Amniotic stem cell (primary cell): Measurements from ENCODE around the gene SH3RF2.
"Not testable (repeated sequence)": the region's sequence is repeated elsewhere in the genome, so short reads cannot be mapped to it uniquely, and the experiment has no call there.

Experiments used
- DNase-seq: peaks from one replicate; lab custom pipeline; 2025; lab: John Stamatoyannopoulos, UW

The SH3RF2 gene

DNA sequence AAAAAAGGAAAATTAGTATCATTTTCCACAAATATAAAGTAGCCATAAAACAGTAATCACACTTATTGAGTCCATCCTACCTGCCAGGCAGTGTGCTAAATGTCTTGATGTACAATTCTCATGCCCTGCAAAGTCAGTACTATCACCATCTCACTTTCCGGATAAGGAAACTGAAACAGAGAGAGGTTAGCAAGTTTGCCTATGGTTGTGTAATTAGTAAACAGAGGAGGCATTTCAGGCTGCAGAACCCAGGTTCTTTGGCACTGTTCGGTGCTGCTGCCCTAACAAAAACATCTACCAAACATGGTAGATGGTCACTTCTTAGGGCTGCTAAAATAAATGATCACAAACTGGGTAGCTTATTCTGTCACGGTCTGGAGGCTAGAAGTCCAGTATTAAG, 146.4 kb downstream of the SH3RF2 start:
- no peak for DNase-seq

DNA sequence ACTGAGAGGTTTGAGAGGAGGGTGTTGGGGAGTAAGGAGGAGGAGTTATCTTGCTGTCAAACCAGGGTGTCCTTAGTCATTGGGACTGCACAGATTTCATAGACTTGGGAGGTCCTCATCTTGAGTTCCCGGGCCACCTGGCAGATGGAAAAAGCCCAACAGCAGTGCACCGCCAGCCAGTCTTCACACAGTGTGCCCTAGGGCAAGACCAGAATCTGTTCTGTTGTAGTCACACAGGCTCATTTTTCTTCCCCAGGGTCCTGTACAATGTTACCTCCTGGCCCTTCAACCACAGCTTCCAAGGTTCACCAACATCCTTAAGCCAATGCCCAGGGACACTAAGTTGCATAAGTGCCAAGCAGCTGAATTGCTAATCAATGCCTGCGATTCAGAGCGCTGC, 148.0 kb downstream of the SH3RF2 start:
- DNase-seq = no peak

DNA sequence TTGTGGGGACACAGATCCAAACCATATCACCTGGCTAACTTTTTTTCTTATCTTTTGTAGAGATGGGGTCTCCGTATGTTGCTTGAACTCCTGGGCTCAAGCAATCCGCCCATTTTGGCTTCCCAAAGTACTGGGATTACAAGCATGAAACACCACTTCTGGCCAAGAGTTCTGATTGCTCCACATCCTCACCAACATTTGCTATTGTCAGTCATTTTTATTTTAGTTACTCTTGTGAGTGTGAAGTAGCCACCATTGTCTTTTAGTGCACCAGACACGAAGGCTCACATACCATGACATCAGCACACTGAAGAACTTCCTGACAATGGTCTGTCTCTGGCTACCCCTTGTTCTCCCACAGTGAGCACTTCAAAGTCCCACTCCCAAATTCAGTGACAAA, 151.7 kb downstream of the SH3RF2 start:
- DNase-seq = no peak

DNA sequence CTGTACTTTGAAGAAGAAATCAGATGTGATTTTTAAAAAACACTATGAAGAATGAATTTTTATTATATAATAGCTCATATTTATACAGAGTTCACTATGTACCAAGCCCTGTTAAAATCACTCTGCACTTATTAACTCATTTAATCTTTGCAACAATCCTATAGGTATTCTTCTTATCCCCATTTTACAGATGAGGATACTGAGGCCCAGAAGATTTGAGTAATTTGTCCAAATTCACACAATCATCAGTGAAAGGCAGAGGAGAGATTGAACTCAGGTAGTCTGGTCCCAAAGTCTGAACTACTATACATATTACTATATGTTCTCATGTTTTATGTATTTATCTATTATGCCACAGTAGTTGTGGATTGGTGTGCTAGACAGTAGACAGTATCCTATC, 152.9 kb downstream of the SH3RF2 start:
- no peak for DNase-seq

DNA sequence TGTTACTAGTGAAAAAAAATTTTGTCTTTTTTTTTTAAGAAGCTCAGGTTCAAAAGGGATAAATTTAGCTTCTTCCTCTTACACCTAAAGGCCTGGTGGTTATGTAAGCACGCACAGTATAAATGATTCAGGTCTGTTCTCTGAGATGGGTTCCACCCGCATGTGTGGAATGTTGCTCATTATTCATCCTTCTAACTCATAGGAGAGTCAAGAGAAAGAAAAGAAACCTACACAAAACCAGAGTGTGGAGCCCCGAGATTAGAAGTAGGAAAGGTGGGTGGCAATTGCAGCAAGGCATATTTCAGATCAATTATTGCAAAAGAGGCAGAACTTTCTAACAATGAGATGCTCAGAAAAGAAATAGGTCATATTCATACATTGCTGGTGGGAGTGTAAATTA, 155.5 kb downstream of the SH3RF2 start:
- no peak for DNase-seq

DNA sequence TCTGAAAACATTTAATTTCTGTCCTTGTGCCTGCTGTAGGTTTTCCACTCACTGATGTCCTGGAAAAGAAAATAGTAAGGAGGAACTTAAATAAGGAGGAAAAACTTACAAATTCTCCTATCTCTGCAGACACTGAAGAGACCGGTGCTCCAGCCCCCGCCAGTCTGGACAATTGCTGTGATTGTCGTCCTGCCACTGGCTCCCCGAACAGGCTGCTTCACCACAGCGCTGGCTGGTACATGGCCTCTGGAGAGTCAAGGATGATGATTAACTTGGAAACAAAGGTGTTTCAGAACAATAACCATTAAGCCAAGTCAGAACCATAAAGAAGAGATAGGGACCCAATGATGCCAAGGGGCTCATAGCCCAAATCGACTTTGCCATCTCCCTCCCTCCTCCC, 161.7 kb downstream of the SH3RF2 start:
- DNase-seq = no peak

DNA sequence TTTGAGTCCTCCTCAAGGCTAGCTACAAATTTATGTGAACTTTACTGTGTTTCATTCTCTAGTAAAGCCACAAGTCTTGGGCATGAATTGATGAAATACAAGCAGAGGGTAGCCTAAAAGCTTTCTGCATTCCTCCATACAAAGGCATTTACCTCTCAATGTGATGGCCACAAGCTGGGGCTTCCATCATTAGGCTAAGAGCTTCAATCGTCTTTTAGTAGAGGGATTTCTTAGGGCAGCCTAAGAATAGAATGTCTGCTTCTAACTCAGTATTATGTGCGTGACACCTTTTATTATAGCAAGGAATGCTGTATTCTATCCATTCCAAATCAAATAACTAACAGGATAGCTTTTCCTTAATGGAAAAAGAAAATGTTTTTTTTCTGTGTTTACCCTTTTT, 165.3 kb downstream of the SH3RF2 start:
- no peak for DNase-seq

DNA sequence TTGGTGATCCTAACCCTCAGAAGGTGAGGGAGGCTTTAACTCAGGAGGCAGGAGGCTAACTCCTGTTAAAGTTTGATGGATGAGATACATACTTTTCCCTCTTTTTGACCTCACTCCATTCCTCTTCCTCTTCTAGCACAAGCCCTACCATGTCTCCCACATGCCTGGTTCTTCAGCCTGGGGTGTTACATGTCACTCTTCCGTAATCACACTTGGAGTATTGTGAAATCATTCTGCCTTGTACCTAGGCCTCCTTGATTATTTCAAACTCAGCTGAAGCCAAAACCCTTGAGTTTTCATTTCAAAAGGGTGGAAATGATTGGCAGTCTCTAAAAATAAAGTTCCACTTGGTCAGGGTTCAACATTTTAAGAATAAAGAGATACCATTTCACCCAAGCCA, 167.2 kb downstream of the SH3RF2 start:
- no peak for DNase-seq

DNA sequence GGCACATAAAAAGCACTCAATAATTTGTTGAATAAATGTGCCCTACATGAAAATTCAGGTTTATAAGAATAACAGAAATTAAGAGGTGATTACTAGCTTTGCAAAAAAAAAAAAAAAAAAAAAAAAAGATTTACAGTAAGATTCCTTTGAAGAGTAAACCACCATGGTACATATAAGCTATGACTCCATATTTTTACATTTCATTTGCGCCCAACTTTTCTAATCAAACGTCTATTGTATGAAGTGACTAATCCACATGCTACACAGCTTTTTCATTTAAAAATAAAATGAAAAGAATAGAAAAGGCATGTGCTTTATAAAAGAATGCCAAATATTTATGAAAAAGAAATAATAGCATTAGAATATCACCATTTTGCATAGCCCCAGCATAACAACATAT, 169.1 kb downstream of the SH3RF2 start, which contains the start of gene PLAC8L1:
TSS of gene PLAC8L1 (minus strand) at position 101 of the 400 bp plus-strand sequence. CDS start 1,266 bp downstream, outside the sequence.
- DNase-seq = no peak

DNA sequence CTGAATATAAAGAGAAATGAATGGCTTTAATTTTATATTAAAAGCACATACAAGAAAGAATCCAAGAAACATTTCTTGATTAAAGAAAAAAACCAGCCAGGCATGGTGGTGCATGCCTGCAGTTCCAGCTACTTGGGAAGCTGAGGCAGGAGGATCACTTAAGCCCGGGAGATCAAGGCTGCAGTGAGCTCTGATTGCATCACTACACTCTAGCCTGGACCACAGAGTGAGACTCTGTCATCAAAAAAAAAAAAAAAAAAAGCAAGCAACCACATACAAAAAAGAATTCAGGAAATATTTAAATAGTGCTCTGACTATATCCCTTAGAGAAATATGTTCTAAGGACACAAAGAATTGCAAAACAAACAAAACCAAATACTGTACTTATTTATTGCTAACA, 171.5 kb downstream of the SH3RF2 start:
- DNase-seq = no peak

DNA sequence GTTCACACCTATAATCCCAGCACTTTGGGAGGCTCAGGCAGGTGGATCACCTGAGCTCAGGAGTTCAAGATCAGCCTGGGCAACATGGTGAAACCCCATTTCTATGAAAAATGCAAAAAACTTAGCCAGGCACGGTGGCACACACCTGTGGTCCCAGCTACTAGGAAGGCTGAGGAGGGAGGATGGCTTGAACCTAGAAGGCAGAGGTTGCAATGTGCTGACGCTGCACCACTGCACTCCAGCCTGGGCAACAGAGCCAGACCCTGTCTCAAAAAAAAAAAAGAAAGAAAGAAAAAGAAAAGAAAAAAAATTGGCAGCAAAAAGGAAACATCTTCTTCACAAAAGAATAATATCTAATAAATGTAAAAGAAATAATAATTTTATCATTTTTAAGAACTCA, 172.5 kb downstream of the SH3RF2 start:
- DNase-seq = not testable (repeated sequence)

DNA sequence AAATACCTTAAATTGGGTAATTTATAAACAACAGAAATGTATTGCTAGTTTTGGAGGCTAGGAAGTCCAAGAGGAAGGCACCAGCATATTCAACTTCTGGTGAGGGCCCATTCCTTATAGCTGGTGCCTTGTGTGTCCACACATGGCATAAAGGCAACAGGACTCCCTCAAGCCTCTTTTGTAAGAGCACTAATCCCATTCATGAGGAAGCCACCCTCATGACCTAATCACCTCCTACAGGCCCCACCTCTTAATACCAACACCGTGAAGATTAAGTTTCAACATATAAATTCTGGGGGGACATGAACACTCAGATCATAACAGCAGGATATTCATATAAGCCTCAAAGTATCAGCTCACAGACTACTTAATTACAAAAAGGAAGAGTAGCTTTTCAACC, 173.0 kb downstream of the SH3RF2 start:
- DNase-seq = no peak

DNA sequence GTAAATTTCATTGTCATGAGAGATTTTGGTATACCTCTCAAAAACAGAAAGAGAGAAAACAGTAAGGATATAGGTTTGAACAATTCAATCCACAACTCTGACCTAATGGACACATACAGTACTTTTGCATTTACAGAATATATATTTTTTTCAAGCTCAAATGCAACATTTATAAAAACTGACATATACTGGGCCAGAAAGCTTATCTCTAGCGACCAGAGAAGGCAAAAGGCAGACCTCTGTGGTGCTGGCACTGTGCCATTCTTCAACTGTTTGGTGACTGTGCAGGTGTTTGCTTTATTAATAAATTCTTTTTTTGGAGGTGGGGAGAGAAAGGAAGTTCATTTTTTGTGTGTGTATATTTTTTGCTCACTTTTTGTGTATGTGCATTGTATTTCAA, 175.0 kb downstream of the SH3RF2 start:
- DNase-seq = no peak

DNA sequence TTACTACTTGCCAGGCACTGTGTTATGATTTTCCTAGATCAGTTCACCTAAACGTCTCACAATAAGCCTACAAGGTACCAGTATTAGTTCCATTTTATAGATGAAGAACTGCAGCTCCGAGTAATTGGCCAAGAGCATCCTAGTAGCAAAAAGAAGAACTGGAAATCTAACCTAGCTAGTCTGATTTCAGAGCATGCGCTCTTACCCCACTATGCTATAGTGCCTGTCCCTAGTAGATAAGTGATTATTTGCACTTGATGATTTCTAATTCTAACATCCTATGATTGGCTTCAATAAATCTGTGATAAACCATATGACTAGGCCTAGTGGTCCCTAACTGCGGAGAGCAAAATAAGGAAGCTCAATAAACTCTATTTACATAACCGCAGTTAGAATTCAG, 176.1 kb downstream of the SH3RF2 start:
- DNase-seq = no peak
